Gastroesophageal sphincter (tissue), 4 donors: ENCODE measurements around the gene WIPF2. TPM values are rescaled to one million over a fixed set of nuclear protein-coding genes. Genes with fewer than 3 reads are reported as not detected.

ENCODE experiments used
- ATAC-seq: fragments of 150-250 bp; one replicate; pipeline ENCODE4 v1.9.1; 2016; ENCODE audit warnings: mild to moderate bottlenecking, moderate library complexity
- H3K27ac ChIP-seq, 4 donors: fragments of 200-600 bp; sonication (generic) in 3 of 4; 1 replicate in 3 of 4; 2 replicates in 1 of 4; pipeline ENCODE4 v1.5.1; 2016 to 2019
- H3K27me3 ChIP-seq: fragments of 200-600 bp; sonication (generic); one replicate; pipeline ENCODE4 v1.5.1; 2019
- H3K36me3 ChIP-seq, 2 donors: fragments of 200-600 bp; sonication (generic); one replicate each; pipeline ENCODE4 v1.5.1; 2019; ENCODE audit warnings: control low read depth in 1 of 2
- H3K4me1 ChIP-seq, 3 donors: fragments of 200-600 bp; sonication (generic); 1 replicate in 2 of 3; 2 replicates in 1 of 3; pipeline ENCODE4 v1.5.1; 2016 to 2019; ENCODE audit warnings: control low read depth in 2 of 3
- H3K4me3 ChIP-seq, 2 donors: fragments of 200-600 bp; sonication (generic); one replicate each; pipeline ENCODE4 v1.5.1; 2019; ENCODE audit warnings: mild to moderate bottlenecking in 1 of 2, moderate library complexity in 1 of 2
- H3K9me3 ChIP-seq, 3 donors: fragments of 200-600 bp; sonication (generic); one replicate each; pipeline ENCODE4 v1.5.1; 2017 to 2019; ENCODE audit warnings: control low read depth in 2 of 3
- CTCF ChIP-seq, 4 experiments: fragments of 200-600 bp in 2 of 4; fragments of 450-650 bp in 2 of 4; sonication (generic) in 1 of 4; IDR thresholded peaks; one replicate each; pipeline ENCODE4 v1.5.1; 2017 to 2019; ENCODE audit warnings: antibody characterized with exemption in 4 of 4, mild to moderate bottlenecking in 2 of 4, moderate library complexity in 2 of 4
- EP300 ChIP-seq: sonication (generic); formaldehyde crosslinking; IDR thresholded peaks from one replicate; pipeline ENCODE4 v1.6.1; 2017; ENCODE audit warnings: antibody characterized with exemption, mild to moderate bottlenecking
- POLR2A ChIP-seq, 2 donors: fragments of 450-650 bp; IDR thresholded peaks; one replicate each; pipeline ENCODE4 v1.6.1; 2017; ENCODE audit warnings: antibody characterized with exemption in 2 of 2, mild to moderate bottlenecking in 2 of 2, moderate library complexity in 1 of 2
- POLR2AphosphoS5 ChIP-seq: sonication (generic); formaldehyde crosslinking; IDR thresholded peaks from one replicate; pipeline ENCODE4 v1.6.1; 2017; ENCODE audit warnings: antibody characterized with exemption
- WGBS, 2 donors: methylation state at CpG; one replicate each; pipeline ENCODE4 v1.1.5; 2018; ENCODE audit warnings: low coverage in 1 of 2; 5-methylcytosine and 5-hydroxymethylcytosine counted together
- total RNA-seq, 4 donors: library from RNA; depleted of rRNA; stranded (reverse); fragments of >200 nt; gene quantifications; one replicate each; pipeline ENCODE4 v1.1.0, GENCODE V29; 2016

WIPF2 gene
- total RNA-seq, 4 donors from 2014 or later = 10.2 to 18.2 (median 13.5) TPM

- no CpG with 5 or more reads among the region's 4 CpGs for WGBS, 2 donors
- TF ChIP-seq POLR2AphosphoS5 (no peak), CTCF (IDR thresholded peaks at IDR 0.05) (no peak), POLR2A (IDR thresholded peaks at IDR 0.05) (no peak), EP300 (no peak)
- H3K27me3 ChIP-seq = no peaks in the 10 kb centered on the region
- peak overlapping the region; percentile 68 to 97 (median 91) for H3K27ac ChIP-seq
- H3K4me1 ChIP-seq = peaks cover 6 to 95% (median 76%) of the 10 kb centered on the region in 3 donors
- no peaks in the 10 kb centered on the region for H3K36me3 ChIP-seq
- H3K9me3 ChIP-seq = no peaks in the 10 kb centered on the region
- peak overlapping the region in 1 of 2 donors; percentile 98 for H3K4me3 ChIP-seq
- ATAC-seq = no peak
Measured at GRCh38 chr17:40321524-40321929, 102.4 kb downstream of the WIPF2 start.

- ATAC-seq = no peak
- peaks cover 6 to 95% (median 78%) of the 10 kb centered on the region in 3 donors for H3K4me1 ChIP-seq
Measured at GRCh38 chr17:40321961-40322357, 102.9 kb downstream of the WIPF2 start.

GRCh38 chr17:40322358-40323315 lies 103.5 kb downstream of the WIPF2 start:
- TF ChIP-seq POLR2A (IDR thresholded peaks at IDR 0.05) = peak; percentile 41 to 56
- TF ChIP-seq EP300 = no peak
- WGBS, 2 donors = 3 to 18% methylated on average over 7 to 8 of the region's 19 CpGs
- H3K4me3 ChIP-seq = peak overlapping the region; percentile 4 to 98
- no peaks in the 10 kb centered on the region for H3K9me3 ChIP-seq
- H3K36me3 ChIP-seq = no peaks in the 10 kb centered on the region
- peaks cover 6 to 95% (median 80%) of the 10 kb centered on the region in 3 donors for H3K4me1 ChIP-seq
- peak overlapping the region; percentile 68 to 97 (median 91) for H3K27ac ChIP-seq
- ATAC-seq = peak; percentile 17
- no peaks in the 10 kb centered on the region for H3K27me3 ChIP-seq

More at GRCh38 chr17:40321961-40322357, 102.9 kb downstream of the WIPF2 start:
- H3K4me3 ChIP-seq = peak overlapping the region; percentile 4 to 98
- no CpG with 5 or more reads among the region's 4 CpGs for WGBS, 2 donors
- TF ChIP-seq POLR2AphosphoS5 (no peak), CTCF (IDR thresholded peaks at IDR 0.05) (no peak), POLR2A (IDR thresholded peaks at IDR 0.05) (no peak)
- no peaks in the 10 kb centered on the region for H3K9me3 ChIP-seq
- H3K27ac ChIP-seq = peak overlapping the region; percentile 68 to 97 (median 91)
- no peaks in the 10 kb centered on the region for H3K27me3 ChIP-seq
- no peaks in the 10 kb centered on the region for H3K36me3 ChIP-seq

- Histone ChIP-seq H3K9me3 (no peaks in the 10 kb centered on the region), H3K4me1 (peaks cover 6 to 100% (median 90%) of the 10 kb centered on the region in 3 donors), H3K27ac (peak overlapping the region; percentile 68 to 97 (median 91)), H3K4me3 (peak overlapping the region in 1 of 2 donors; percentile 98), H3K36me3 (no peaks in the 10 kb centered on the region), H3K27me3 (no peaks in the 10 kb centered on the region)
- peak; percentile 40 for ATAC-seq
- 38 to 39% methylated on average over 1 to 2 of the region's 10 CpGs for whole genome bisulfite sequencing, 2 donors
- TF ChIP-seq CTCF (IDR thresholded peaks at IDR 0.05) = no peak
- no peak for TF ChIP-seq EP300
- TF ChIP-seq POLR2AphosphoS5 = peak; percentile 21
Measured at GRCh38 chr17:40323391-40324381, 104.6 kb downstream of the WIPF2 start.
